Stimulated activated CD4-positive, alpha-beta T cell treated with anti-CD3 and anti-CD28 coated beads, Interleukin-15, amount 100 ng/mL, for 1 hour (primary cell): ENCODE data around the gene ZNF337.
"Not testable (repeated sequence)": the region's sequence is repeated elsewhere in the genome, so short reads cannot be mapped to it uniquely, and the experiment has no call there.

ENCODE experiments used
- DNase-seq, 2 donors: peaks; one replicate each; pipeline ENCODE4 v3.0.0-alpha.2; 2020; ENCODE audit warnings: low read depth in 1 of 2, low spot score in 1 of 2

ZNF337 gene

DNA sequence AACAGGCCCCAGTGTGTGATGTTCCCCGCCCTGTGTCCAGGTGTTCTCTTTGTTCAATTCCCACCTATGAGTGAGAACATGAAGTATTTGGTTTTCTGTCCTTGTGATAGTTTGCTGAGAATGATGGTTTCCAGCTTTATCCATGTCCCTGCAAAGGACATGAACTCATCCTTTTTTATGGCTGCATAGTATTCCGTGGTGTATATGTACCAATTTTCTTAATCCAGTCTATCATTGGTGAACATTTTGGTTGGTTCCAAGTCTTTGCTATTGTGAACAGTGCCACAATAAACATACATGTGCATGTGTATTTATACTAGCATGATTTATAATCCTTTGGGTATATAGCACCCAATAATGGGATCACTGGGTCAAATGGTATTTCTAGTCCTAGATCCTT is 66.0 kb downstream of the ZNF337 start:
- DNase-seq, result not testable (repeated sequence)

DNA sequence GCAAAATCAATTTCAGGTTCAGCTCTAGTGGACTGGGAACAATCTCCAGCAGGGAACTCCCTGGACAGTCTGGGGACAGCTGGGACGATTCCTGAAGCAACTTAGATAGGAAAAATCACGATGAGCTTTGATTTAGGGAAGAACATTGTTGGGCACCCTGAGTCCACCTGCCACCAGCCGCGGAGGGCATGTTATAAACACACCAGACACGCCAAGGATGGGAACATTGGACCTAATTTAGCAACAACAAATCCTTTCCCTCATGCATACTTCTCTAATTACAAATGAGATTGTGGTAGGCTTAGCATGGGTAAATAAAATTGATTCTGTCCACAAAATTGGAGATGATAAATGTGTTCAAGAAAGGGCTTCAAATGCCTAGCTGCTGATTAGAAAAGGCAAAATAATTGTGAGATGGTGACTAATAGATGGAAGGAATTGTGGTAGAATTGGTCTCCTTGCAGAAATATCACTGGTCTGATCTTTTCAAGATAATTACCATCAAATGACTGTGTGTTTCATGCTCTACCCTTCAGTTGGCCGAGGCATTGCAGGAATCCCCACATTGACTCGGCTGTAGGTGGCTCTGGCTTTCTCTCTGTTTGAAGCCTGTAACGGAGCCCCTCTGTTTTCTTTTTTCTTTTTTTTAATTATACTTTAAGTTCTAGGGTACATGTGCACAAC is 66.7 kb downstream of the ZNF337 start:
- DNase-seq, result no peak

DNA sequence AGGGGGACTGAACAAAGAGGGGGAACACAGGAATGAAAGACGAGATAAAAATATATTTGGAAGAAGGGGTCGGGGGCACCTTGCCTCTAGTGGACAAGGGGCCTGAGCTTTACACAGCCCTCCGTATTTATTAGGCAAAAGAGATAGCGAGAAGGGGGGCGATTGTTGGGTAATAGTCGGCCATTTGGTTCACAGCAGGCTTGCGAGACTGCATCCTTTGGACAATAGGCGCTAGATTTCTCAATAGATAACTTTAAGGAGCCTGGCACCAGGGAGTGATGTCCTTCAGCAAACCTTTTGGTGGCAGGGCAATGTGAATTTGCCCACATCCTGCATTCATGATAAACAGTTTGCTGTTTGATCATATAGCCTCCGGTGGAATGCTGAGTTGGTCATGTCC is 69.9 kb downstream of the ZNF337 start:
- DNase-seq, result no peak

DNA sequence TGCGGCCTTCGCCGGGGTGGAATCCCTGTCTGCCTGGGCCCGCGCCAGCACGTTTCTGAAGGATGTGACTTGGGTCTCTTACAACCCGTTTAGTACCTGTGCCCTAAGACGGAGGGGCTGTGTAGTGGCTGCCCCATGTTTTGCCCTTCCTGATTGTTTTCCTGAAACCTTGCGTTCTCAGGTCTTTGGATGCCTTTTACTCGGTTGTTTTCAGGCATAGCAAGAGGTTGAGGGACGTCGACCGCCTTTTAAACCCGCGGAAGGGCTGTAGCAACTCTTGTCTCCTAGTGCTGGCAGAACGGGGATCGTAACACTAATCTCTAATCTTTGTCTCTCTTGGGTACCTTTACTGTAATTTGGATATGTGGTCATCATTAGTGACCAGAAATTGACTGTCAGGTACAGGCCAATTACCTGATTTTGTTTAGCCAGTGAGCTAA is 72.1 kb downstream of the ZNF337 start:
- no peak for DNase-seq
